SKM-1 (cell line): Measurements from ENCODE around the gene GNAS.

Experiments used
- DNase-seq: peaks from one replicate; lab custom pipeline; 2025; ENCODE audit not compliant: unreplicated experiment; lab: John Stamatoyannopoulos, UW

GNAS gene

DNA sequence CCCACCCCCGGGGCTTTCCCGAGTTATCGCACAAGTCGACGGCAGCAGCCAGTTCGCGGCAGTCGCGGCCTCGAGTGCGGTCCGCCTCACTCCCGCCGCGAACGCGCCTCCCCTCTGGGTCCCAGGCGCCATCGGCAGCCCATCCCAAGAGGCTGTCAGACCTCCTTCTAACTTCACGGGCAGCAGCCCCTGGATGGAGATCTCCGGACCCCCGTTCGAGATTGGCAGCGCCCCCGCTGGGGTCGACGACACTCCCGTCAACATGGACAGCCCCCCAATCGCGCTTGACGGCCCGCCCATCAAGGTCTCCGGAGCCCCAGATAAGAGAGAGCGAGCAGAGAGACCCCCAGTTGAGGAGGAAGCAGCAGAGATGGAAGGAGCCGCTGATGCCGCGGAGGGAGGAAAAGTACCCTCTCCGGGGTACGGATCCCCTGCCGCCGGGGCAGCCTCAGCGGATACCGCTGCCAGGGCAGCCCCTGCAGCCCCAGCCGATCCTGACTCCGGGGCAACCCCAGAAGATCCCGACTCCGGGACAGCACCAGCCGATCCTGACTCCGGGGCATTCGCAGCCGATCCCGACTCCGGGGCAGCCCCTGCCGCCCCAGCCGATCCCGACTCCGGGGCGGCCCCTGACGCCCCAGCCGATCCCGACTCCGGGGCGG lies 1.6 kb downstream of the GNAS start:
- DNase-seq = no peak

- DNase-seq = no peak
Observed at GRCh38 chr20:58854638-58855471, 2.3 kb downstream of the GNAS start.

- DNase-seq = no peak
Observed at GRCh38 chr20:58855506-58856389, 3.2 kb downstream of the GNAS start.

GRCh38 chr20:58863044-58863790 lies 10.7 kb downstream of the GNAS start:
- no peak for DNase-seq

DNA sequence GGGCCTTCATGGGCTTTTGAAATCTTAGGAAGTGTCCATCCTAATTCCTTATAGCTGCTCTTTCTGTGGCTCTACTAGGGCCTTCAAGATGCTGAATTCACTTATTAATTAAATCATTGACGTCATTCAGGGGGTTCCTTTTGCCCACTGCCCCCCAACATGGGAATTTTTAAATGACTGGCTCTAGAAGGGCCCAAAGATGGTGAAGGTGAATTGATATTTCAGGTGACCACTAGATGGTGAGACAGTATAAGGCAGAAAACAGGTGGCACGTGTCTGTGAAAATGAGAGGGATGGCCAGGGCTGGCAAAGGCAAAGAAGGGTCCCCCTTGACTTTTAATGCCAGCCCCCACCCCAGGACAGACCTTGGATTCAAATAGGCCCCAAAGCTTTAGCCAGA lies 11.8 kb downstream of the GNAS start:
- DNase-seq = no peak

GRCh38 chr20:58865843-58866242 lies 13.3 kb downstream of the GNAS start:
- no peak for DNase-seq

GRCh38 chr20:58867211-58867610 lies 14.7 kb downstream of the GNAS start:
- no peak for DNase-seq

DNA sequence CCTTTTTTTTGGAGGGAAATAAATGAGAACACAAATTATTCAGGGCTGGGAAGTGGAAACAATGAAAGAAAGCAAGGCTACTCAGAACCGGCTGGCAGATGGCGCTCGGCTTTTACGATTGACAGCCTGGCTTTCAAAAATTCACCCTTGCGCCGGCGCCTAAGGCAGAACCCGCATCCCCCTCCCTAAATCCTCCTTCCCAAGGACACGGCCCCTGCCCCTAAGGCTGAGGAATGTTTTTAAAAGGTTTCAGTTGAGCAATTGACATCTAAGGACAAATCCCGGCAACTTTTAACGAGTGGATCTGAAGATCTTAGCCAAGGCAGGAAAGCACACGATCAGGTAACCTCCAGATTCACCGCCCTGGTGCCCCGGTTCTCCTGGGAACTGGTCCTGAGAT lies 16.3 kb downstream of the GNAS start:
- no peak for DNase-seq

- no peak for DNase-seq
Observed at GRCh38 chr20:58869662-58870227, 17.2 kb downstream of the GNAS start.

GRCh38 chr20:58870293-58871014 lies 17.9 kb downstream of the GNAS start:
- DNase-seq = peak; percentile 35

GRCh38 chr20:58871533-58872102 lies 19.1 kb downstream of the GNAS start:
- DNase-seq = no peak

DNA sequence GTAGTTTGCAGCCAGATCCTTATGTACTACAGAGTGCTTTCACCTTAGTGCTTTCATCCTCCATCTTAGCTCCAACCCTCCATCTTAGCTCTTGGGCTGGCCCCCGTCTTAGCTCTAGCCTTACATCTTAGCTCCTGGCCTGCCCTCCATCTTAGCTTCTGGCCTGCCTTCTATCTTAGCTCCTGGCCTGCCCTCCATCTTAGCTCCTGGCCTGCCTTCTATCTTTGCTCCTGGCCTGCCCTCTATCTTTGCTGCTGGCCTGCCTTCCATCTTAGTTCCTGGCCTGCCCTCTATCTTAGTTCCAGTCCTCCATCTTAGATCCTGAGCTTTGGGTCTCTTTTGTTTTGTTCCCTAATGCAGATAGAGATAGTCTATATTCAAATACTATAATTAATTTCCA lies 22.0 kb downstream of the GNAS start:
- DNase-seq = no peak

DNA sequence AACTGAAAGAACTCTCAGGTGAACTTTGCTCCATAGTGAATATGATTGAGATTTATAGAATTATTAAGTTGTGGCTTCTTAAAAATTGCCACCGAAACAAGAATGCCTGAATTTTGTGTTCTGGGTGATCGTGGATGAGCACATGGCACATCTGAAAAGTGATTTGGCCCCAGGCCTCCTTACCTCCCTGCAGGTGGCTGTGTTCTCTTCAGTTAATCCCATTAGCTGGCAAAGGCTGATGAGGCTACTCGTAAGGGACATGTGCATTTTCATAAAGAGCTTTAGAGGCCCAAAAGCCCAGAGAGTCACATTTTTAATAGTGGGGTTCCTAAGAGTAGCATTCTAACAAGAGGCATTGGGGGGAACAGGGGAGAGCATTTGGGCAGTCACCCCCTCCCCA lies 22.6 kb downstream of the GNAS start:
- no peak for DNase-seq

GRCh38 chr20:58875541-58876134 lies 23.1 kb downstream of the GNAS start:
- DNase-seq = no peak

GRCh38 chr20:58876437-58876836 lies 23.9 kb downstream of the GNAS start:
- no peak for DNase-seq

- no peak for DNase-seq
Observed at GRCh38 chr20:58877050-58877975, 24.8 kb downstream of the GNAS start.

- no peak for DNase-seq
Observed at GRCh38 chr20:58877976-58878360, 25.5 kb downstream of the GNAS start.

GRCh38 chr20:58878399-58878798 lies 25.9 kb downstream of the GNAS start:
- DNase-seq = no peak
